Stimulated activated CD4-positive, alpha-beta T cell treated with anti-CD3 and anti-CD28 coated beads, TNF-alpha, amount 100 ng/mL, for 1 hour (primary cell): ENCODE measurements around the gene FRMD4A.

ENCODE experiments used
- DNase-seq, 3 donors: peaks; one replicate each; pipeline ENCODE4 v3.0.0-alpha.2; 2020; ENCODE audit warnings: low read depth in 3 of 3, low spot score in 1 of 3

Gene FRMD4A

GRCh38 chr10:13862546-13863233, 468.0 kb downstream of the FRMD4A start:
- no peak for DNase-seq

GRCh38 chr10:13860886-13861285, 469.8 kb downstream of the FRMD4A start:
- DNase-seq = no peak

GRCh38 chr10:13859979-13860654, 470.6 kb downstream of the FRMD4A start:
- no peak for DNase-seq

- DNase-seq = no peak
Measured at GRCh38 chr10:13858709-13859108, 472.0 kb downstream of the FRMD4A start.

- no peak for DNase-seq
Measured at GRCh38 chr10:13857451-13857850, 473.3 kb downstream of the FRMD4A start.

- DNase-seq = no peak
Measured at GRCh38 chr10:13853854-13854253, 476.9 kb downstream of the FRMD4A start.

GRCh38 chr10:13852872-13853271, 477.9 kb downstream of the FRMD4A start:
- DNase-seq = no peak

GRCh38 chr10:13851906-13852305, 478.8 kb downstream of the FRMD4A start:
- no peak for DNase-seq

- DNase-seq = no peak
Measured at GRCh38 chr10:13848520-13849445, 481.9 kb downstream of the FRMD4A start.

GRCh38 chr10:13847201-13847631, 483.5 kb downstream of the FRMD4A start:
- DNase-seq = no peak

GRCh38 chr10:13845897-13846296, 484.8 kb downstream of the FRMD4A start:
- DNase-seq = no peak

GRCh38 chr10:13844651-13845050, 486.1 kb downstream of the FRMD4A start:
- no peak for DNase-seq

- DNase-seq = no peak
Measured at GRCh38 chr10:13842117-13842516, 488.6 kb downstream of the FRMD4A start.

GRCh38 chr10:13840036-13840435, 490.7 kb downstream of the FRMD4A start:
- no peak for DNase-seq

GRCh38 chr10:13839430-13839990, 491.2 kb downstream of the FRMD4A start:
- no peak for DNase-seq

GRCh38 chr10:13839030-13839429, 491.7 kb downstream of the FRMD4A start:
- DNase-seq = no peak

- DNase-seq = no peak
Measured at GRCh38 chr10:13837966-13838365, 492.8 kb downstream of the FRMD4A start.

GRCh38 chr10:13834581-13835286, 496.0 kb downstream of the FRMD4A start:
- no peak for DNase-seq

- no peak for DNase-seq
Measured at GRCh38 chr10:13831711-13832141, 499.0 kb downstream of the FRMD4A start.

GRCh38 chr10:13830385-13830784, 500.3 kb downstream of the FRMD4A start:
- no peak for DNase-seq

GRCh38 chr10:13829790-13830189, 500.9 kb downstream of the FRMD4A start:
- no peak for DNase-seq
